PC-3 (cell line): ENCODE results near the gene SCAI. TPM values are rescaled to one million over a fixed set of nuclear protein-coding genes. Genes with fewer than 3 reads are reported as not detected.
"Not testable (repeated sequence)": the region's sequence is repeated elsewhere in the genome, so short reads cannot be mapped to it uniquely, and the experiment has no call there.

Experiments used
- ATAC-seq: fragments of 200-7000 bp; cut with Tn5 transposase; 2 replicates; pipeline ENCODE4 v1.9.1; 2020; ENCODE audit warnings: mild to moderate bottlenecking, moderate library complexity
- BruUV-seq: library from RNA; stranded (reverse); fragments of 400-500 nt; replicated peaks from 2 replicates; lab custom pipeline; 2021; lab: Mats Ljungman, UMichigan
- CTCF ChIA-PET: fragments of 300-600 bp; sonication (Branson Sonifier 250); formaldehyde crosslinking; loops from one replicate; lab custom pipeline; 2022; ENCODE audit warnings: antibody characterized with exemption; lab: Charles Lee
- POLR2A ChIA-PET: fragments of 300-600 bp; sonication (Branson Sonifier 250); formaldehyde crosslinking; loops from one replicate; lab custom pipeline; 2022; ENCODE audit warnings: antibody characterized with exemption; ENCODE audit not compliant: unreplicated experiment; lab: Charles Lee
- DNase-seq: peaks from one replicate; pipeline ENCODE4 v3.0.0-alpha.2; 2015
- H2AFZ ChIP-seq: fragments of 300-600 bp; sonication (generic); 2 replicates; pipeline ENCODE4 v1.6.0; 2016; ENCODE audit warnings: antibody characterized with exemption, low read length
- H3F3A ChIP-seq: fragments of 300-600 bp; sonication (generic); one replicate; pipeline ENCODE4 v1.6.0; 2017; ENCODE audit warnings: antibody characterized with exemption, low read length, control low read depth, mild to moderate bottlenecking; ENCODE audit not compliant: unreplicated experiment
- H3K27ac ChIP-seq: fragments of 300-600 bp; sonication (generic); 2 replicates; pipeline ENCODE4 v1.5.1; 2016; ENCODE audit warnings: mild to moderate bottlenecking, low read length
- H3K27me3 ChIP-seq: fragments of 300-600 bp; sonication (generic); 2 replicates; pipeline ENCODE4 v1.6.1; 2016; ENCODE audit warnings: low read length, mixed read lengths
- H3K36me3 ChIP-seq: fragments of 300-600 bp; sonication (generic); 2 replicates; pipeline ENCODE4 v1.6.1; 2016; ENCODE audit warnings: low read depth, mixed run types, low read length, mixed read lengths
- H3K4me1 ChIP-seq: fragments of 300-600 bp; sonication (generic); 2 replicates; pipeline ENCODE4 v1.5.1; 2016; ENCODE audit warnings: low read length; ENCODE audit not compliant: insufficient read depth
- H3K4me2 ChIP-seq: fragments of 300-600 bp; sonication (generic); 2 replicates; pipeline ENCODE4 v1.6.0; 2016; ENCODE audit warnings: low read length
- H3K4me3 ChIP-seq: fragments of 300-600 bp; sonication (generic); 2 replicates; pipeline ENCODE4 v1.5.1; 2016; ENCODE audit warnings: mild to moderate bottlenecking, low read length, mixed read lengths
- H3K79me2 ChIP-seq: fragments of 300-600 bp; sonication (generic); 2 replicates; pipeline ENCODE4 v1.6.1; 2017; ENCODE audit warnings: low read length, mixed read lengths
- H3K9ac ChIP-seq: fragments of 300-600 bp; sonication (generic); 2 replicates; pipeline ENCODE4 v1.6.0; 2016; ENCODE audit warnings: mild to moderate bottlenecking, low read length
- H3K9me2 ChIP-seq: fragments of 300-600 bp; sonication (generic); replicated peaks from 2 replicates; pipeline ENCODE4 v1.6.1; 2016; ENCODE audit warnings: mixed run types, low read length, mixed read lengths
- H3K9me3 ChIP-seq: fragments of 300-600 bp; sonication (generic); 2 replicates; pipeline ENCODE4 v1.6.1; 2016; ENCODE audit warnings: low read length, mixed read lengths
- H4K20me1 ChIP-seq: fragments of 300-600 bp; sonication (generic); 2 replicates; pipeline ENCODE4 v1.6.1; 2016; ENCODE audit warnings: low read length, mixed read lengths
- CTCF ChIP-seq: fragments of 300-600 bp; sonication (generic); conservative IDR thresholded peaks from 2 replicates; pipeline ENCODE4 v1.5.1; 2017; ENCODE audit warnings: antibody characterized with exemption, low read depth, mild to moderate bottlenecking, low read length
- EZH2 ChIP-seq: fragments of 300-600 bp; sonication (generic); IDR thresholded peaks from one replicate; pipeline ENCODE4 v1.6.1; 2017; ENCODE audit warnings: antibody characterized with exemption, mild to moderate bottlenecking, low read length; ENCODE audit not compliant: unreplicated experiment
- EZH2phosphoT487 ChIP-seq: fragments of 300-600 bp; sonication (generic); IDR thresholded peaks from 2 replicates; pipeline ENCODE4 v1.6.1; 2018; ENCODE audit warnings: mild to moderate bottlenecking, antibody characterized with exemption, low read length, borderline replicate concordance
- intact Hi-C: fragments of 100-400 bp; cut with micrococcal nuclease; formaldehyde crosslinking; loops from 2 replicates; pipeline ENCODE4 v1.9.0; 2023
- total RNA-seq: library from RNA; depleted of rRNA; stranded (reverse); fragments of >200 nt; gene quantifications from 2 replicates; pipeline ENCODE4 v1.2.3, GENCODE V29; 2014

SCAI gene
- total RNA-seq, 1 experiment from 2014 or later = 5.2 TPM

GRCh38 chr9:125024917-125025316 lies 118.4 kb downstream of the SCAI start:
- no peak overlapping the region for H3K4me3 ChIP-seq
- ATAC-seq (no peak), DNase-seq (no peak)
- intact Hi-C loops = no loop called here
- H2AFZ ChIP-seq = no peak overlapping the region
- TF ChIP-seq EZH2phosphoT487 (no peak), CTCF (no peak), EZH2 (no peak)
- H3K9me2 ChIP-seq = no peaks in the 10 kb centered on the region
- no peaks in the 10 kb centered on the region for H3F3A ChIP-seq
- no peaks in the 10 kb centered on the region for H3K9me3 ChIP-seq
- peaks cover 4% of the 10 kb centered on the region; the same call in 1 of the 2 replicates for H3K36me3 ChIP-seq
- H3K27me3 ChIP-seq = no peaks in the 10 kb centered on the region
- CTCF ChIA-PET = no interaction called here
- POLR2A ChIA-PET = no interaction called here
- no peaks in the 10 kb centered on the region for H4K20me1 ChIP-seq
- BruUV-seq = no TSS peak
- H3K9ac ChIP-seq = no peak overlapping the region
- no peak overlapping the region for H3K4me2 ChIP-seq
- H3K79me2 ChIP-seq = no peaks in the 10 kb centered on the region
- H3K4me1 ChIP-seq = no peaks in the 10 kb centered on the region
- H3K27ac ChIP-seq = no peak overlapping the region

- no peak overlapping the region for H3K27ac ChIP-seq
- no peak overlapping the region for H3K4me2 ChIP-seq
- DNase-seq = no peak
- no peaks in the 10 kb centered on the region for H4K20me1 ChIP-seq
- H3K9me2 ChIP-seq = no peaks in the 10 kb centered on the region
- H3K9ac ChIP-seq = no peak overlapping the region
- TF ChIP-seq EZH2 = no peak
- TF ChIP-seq CTCF = no peak
- TF ChIP-seq EZH2phosphoT487 = no peak
- H3K9me3 ChIP-seq = no peaks in the 10 kb centered on the region
- H3K79me2 ChIP-seq = no peaks in the 10 kb centered on the region
- POLR2A ChIA-PET = no interaction called here
- no peaks in the 10 kb centered on the region for H3K27me3 ChIP-seq
- no TSS peak for BruUV-seq
- CTCF ChIA-PET = no interaction called here
- no peak for ATAC-seq
- no peaks in the 10 kb centered on the region for H3F3A ChIP-seq
- intact Hi-C loops = no loop called here
- no peak overlapping the region for H3K4me3 ChIP-seq
- H2AFZ ChIP-seq = no peak overlapping the region
- H3K36me3 ChIP-seq = no peaks in the 10 kb centered on the region
- no peaks in the 10 kb centered on the region for H3K4me1 ChIP-seq
Measured at GRCh38 chr9:125021069-125021468, 122.3 kb downstream of the SCAI start.

GRCh38 chr9:125015655-125016054 lies 127.7 kb downstream of the SCAI start:
- H3K27me3 ChIP-seq, H3K4me3 ChIP-seq, H3K9me3 ChIP-seq, H3K9ac ChIP-seq, intact Hi-C loops, H3K4me2 ChIP-seq, H3K4me1 ChIP-seq, BruUV-seq, H4K20me1 ChIP-seq, POLR2A ChIA-PET, H3K79me2 ChIP-seq, H3F3A ChIP-seq, H3K9me2 ChIP-seq, CTCF ChIA-PET, H2AFZ ChIP-seq, H3K27ac ChIP-seq, H3K36me3 ChIP-seq, ATAC-seq, DNase-seq: not testable (repeated sequence)

GRCh38 chr9:125012013-125012412 lies 131.3 kb downstream of the SCAI start:
- CTCF ChIA-PET, H3K9me2 ChIP-seq, H3K4me2 ChIP-seq, H4K20me1 ChIP-seq, H3K9ac ChIP-seq, BruUV-seq, H3K36me3 ChIP-seq, H3F3A ChIP-seq, H3K27ac ChIP-seq, intact Hi-C loops, POLR2A ChIA-PET, H3K27me3 ChIP-seq, H3K4me1 ChIP-seq, ATAC-seq, H2AFZ ChIP-seq, DNase-seq, H3K9me3 ChIP-seq, H3K4me3 ChIP-seq, H3K79me2 ChIP-seq: not testable (repeated sequence)
